Measurements from ENCODE around the gene SORCS3.

- TF ChIP-seq MBNL3 (CRISPR knock-in tag; conservative IDR thresholded peaks at IDR 0.05) (no peak), ZNF580 (CRISPR knock-in tag; IDR thresholded peaks at IDR 0.05; ENCODE audit: borderline replicate concordance, low read depth) (no peak), ZBTB20 (CRISPR knock-in tag; IDR thresholded peaks at IDR 0.05; ENCODE audit: borderline replicate concordance, low read depth) (no peak), CTCF (CRISPR knock-in tag; IDR thresholded peaks at IDR 0.05) (no peak), PATZ1 (CRISPR knock-in tag; IDR thresholded peaks at IDR 0.05) (no peak), NFATC3 (CRISPR knock-in tag; IDR thresholded peaks at IDR 0.05) (no peak)
Observed at GRCh38 chr10:105288613-105289012, 647.5 kb downstream of the SORCS3 start.

Measured in HepG2 (cell line).